HG03521 (cell line): ENCODE measurements around the gene CACNA2D1.
"Not testable (repeated sequence)": the region's sequence is repeated elsewhere in the genome, so short reads cannot be mapped to it uniquely, and the experiment has no call there.

ENCODE experiments used
- ATAC-seq: cut with Tn5 transposase; IDR thresholded peaks from one replicate; pipeline ENCODE4 v1.9.1; 2021; ENCODE audit warnings: mild to moderate bottlenecking, moderate library complexity; ENCODE audit not compliant: unreplicated experiment

The CACNA2D1 gene

GRCh38 chr7:82393840-82394220 lies 49.7 kb downstream of the CACNA2D1 start:
- ATAC-seq: no peak

- ATAC-seq: no peak
Observed at GRCh38 chr7:82393076-82393839, 50.3 kb downstream of the CACNA2D1 start.

- no peak for ATAC-seq
Observed at GRCh38 chr7:82390936-82391335, 52.6 kb downstream of the CACNA2D1 start.

- no peak for ATAC-seq
Observed at GRCh38 chr7:82389876-82390275, 53.7 kb downstream of the CACNA2D1 start.

GRCh38 chr7:82388138-82388537 lies 55.4 kb downstream of the CACNA2D1 start:
- ATAC-seq: no peak

GRCh38 chr7:82386571-82386970 lies 57.0 kb downstream of the CACNA2D1 start:
- ATAC-seq: not testable (repeated sequence)

- ATAC-seq: no peak
Observed at GRCh38 chr7:82384779-82385178, 58.8 kb downstream of the CACNA2D1 start.

GRCh38 chr7:82384051-82384464 lies 59.5 kb downstream of the CACNA2D1 start:
- no peak for ATAC-seq

- ATAC-seq: no peak
Observed at GRCh38 chr7:82382276-82382675, 61.3 kb downstream of the CACNA2D1 start.

- no peak for ATAC-seq
Observed at GRCh38 chr7:82376739-82377138, 66.8 kb downstream of the CACNA2D1 start.

GRCh38 chr7:82375713-82376112 lies 67.9 kb downstream of the CACNA2D1 start:
- no peak for ATAC-seq

- ATAC-seq: no peak
Observed at GRCh38 chr7:82375129-82375528, 68.4 kb downstream of the CACNA2D1 start.

- ATAC-seq: no peak
Observed at GRCh38 chr7:82373926-82374635, 69.5 kb downstream of the CACNA2D1 start.

- ATAC-seq: no peak
Observed at GRCh38 chr7:82364671-82365070, 78.9 kb downstream of the CACNA2D1 start.

GRCh38 chr7:82364048-82364447 lies 79.5 kb downstream of the CACNA2D1 start:
- no peak for ATAC-seq

GRCh38 chr7:82362129-82362706 lies 81.4 kb downstream of the CACNA2D1 start:
- no peak for ATAC-seq

- ATAC-seq: no peak
Observed at GRCh38 chr7:82360591-82361368, 82.8 kb downstream of the CACNA2D1 start.

GRCh38 chr7:82359426-82359825 lies 84.2 kb downstream of the CACNA2D1 start:
- no peak for ATAC-seq

GRCh38 chr7:82358923-82359322 lies 84.7 kb downstream of the CACNA2D1 start:
- no peak for ATAC-seq

GRCh38 chr7:82358009-82358578 lies 85.5 kb downstream of the CACNA2D1 start:
- no peak for ATAC-seq

GRCh38 chr7:82348251-82348650 lies 95.3 kb downstream of the CACNA2D1 start:
- ATAC-seq: no peak
